H7 (cell line): ENCODE results near the gene PASK. TPM values are rescaled to one million over a fixed set of nuclear protein-coding genes. Genes with fewer than 3 reads are reported as not detected.

Experiments used
- DNase-seq: peaks from one replicate; pipeline ENCODE4 v3.0.0; 2012
- H3K27me3 ChIP-seq: 2 replicates; pipeline ENCODE4 v1.6.0; 2011; ENCODE audit warnings: mild to moderate bottlenecking, low read length; ENCODE audit not compliant: control insufficient read depth, insufficient read depth
- H3K36me3 ChIP-seq: replicated peaks from 2 replicates; pipeline ENCODE4 v1.5.1; 2011; ENCODE audit warnings: low read length; ENCODE audit not compliant: control insufficient read depth, insufficient read depth
- H3K4me3 ChIP-seq: 2 replicates; pipeline ENCODE4 v1.5.1; 2011; ENCODE audit warnings: low read depth, mild to moderate bottlenecking, control low read depth, low read length, moderate library complexity; ENCODE audit not compliant: insufficient read depth
- total RNA-seq: library from RNA; depleted of rRNA; stranded (reverse); fragments of >200 nt; shearing (Covaris generic); gene quantifications from 2 replicates; pipeline ENCODE4 v1.2.3, GENCODE V29; 2014

The PASK gene
- total RNA-seq, 1 experiment from 2014 or later = 20.6 TPM

DNA sequence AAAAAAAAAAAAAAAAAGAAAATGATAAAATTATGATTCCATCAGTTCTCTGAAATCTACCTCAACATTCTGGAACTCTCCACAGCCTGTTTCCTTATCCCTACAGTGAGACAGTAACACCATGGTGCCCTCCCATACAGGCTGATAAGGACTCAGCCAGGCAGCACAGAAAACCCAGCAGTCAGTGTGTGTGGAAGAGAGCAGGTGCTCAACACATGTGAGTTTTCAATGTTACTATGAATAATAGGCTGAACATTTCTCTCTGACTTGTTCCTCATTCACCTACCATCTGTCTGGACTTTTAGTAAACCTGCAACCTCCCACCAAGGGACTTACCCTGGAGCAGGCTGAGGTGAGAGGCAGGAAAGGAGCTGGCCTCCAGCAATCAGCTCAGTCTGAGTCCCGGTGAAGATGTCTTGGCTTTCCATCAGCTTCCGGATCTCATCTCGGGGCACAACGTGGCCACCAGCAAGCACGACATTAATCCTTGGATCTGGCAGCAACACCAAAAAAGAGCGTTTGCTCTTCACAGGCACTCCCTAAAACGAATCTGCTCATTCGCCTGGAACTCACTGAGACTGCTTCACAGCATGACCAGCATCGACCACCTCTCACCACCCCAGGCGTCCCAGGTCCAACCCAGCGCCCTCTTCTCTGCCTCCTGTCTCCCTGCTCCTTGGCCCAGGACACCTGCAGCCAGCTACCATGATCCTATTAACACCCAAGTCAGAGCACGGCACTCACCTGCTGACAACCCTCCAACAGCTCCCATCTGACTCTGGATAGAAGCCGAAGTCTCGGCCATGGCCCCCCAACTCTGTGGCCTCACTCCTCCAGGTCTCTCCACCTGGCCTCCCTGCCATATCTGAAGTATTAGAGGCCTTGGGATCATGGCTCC, 16.5 kb downstream of the PASK start:
- Histone ChIP-seq H3K36me3 (peaks cover 8% of the 10 kb centered on the region), H3K27me3 (no peaks in the 10 kb centered on the region), H3K4me3 (no peak overlapping the region)
- no peak for DNase-seq

DNA sequence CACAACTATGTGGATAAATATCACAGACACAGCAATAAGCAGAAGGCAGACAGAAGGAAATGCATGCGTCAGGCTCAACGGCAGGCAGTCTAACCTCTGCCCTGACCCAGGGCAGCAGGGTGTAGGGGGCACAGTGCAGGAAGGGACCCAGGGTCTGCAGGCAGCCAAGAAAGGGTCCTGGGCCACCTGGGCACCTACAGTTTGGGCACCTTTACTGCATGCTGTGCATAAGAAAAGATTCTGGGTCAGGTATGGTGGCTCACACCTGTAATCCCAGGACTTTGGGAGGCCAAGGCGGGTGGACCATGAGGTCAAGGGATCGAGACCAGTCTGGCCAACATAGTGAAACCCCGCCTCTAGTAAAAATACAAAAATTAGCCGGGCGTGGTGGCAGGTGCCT, 17.7 kb downstream of the PASK start:
- no peak for DNase-seq
- H3K27me3 ChIP-seq = no peaks in the 10 kb centered on the region

DNA sequence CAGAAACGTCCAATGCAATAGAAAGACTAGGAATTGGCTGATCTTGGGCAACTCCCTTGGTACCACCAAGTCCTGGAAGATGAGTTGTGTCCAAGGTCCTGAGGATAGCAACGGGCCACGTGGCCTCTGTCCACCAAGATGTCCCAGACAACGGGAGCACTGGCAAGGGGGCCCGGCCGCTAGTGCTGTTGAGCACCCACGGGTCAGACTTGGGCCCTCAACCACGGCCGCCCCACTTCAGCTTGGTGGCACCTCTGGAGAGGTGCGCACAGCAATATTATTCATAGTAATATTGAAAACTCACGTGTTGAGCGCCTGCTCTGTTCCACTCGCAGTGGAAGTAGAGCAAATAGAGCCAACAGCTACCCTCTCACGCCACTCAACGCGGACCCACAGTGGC, 19.0 kb downstream of the PASK start:
- Histone ChIP-seq H3K4me3 (no peak overlapping the region), H3K36me3 (peaks cover 10% of the 10 kb centered on the region), H3K27me3 (no peaks in the 10 kb centered on the region)
- DNase-seq = no peak

More for the DNA sequence above, 17.7 kb downstream of the PASK start:
- Histone ChIP-seq H3K36me3 (peaks cover 8% of the 10 kb centered on the region), H3K4me3 (no peak overlapping the region)

DNA sequence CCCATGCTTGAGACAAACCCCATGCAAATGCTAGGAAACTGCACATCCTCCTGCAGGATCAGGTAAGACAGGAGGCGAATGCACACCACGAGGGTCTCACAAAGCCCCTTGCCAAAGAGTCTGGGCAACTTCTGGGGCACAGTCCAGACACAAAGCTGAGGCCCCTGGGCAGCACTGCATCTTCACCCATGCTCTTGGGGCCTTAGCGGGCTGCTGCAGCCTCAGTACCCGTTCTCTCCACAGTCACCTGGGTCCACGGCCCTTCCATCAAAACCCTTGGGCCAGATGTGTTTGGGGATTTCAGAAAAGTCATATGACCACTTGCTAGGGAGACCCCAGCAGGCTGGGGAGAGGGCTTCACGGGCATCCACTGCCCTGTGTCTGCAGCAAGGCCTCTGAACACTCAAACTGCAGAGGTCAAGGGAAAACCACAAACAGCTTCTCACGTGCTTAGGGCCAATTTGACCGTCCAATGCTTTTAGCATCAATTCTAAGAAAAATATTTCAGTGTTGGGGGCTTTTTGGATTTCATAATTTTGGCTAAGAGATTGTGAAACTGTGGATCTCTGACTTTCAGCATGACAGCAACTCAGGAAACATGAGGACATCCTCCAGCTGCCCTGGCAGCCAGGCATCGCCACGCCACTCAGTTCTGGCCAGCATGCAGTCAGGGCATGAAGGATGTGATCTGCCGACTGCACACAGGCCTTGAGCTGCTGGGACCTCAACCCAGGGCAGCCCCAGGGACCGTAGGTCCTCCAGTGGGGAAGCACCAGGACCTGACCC, 20.0 kb downstream of the PASK start:
- Histone ChIP-seq H3K4me3 (no peak overlapping the region), H3K27me3 (no peaks in the 10 kb centered on the region), H3K36me3 (peaks cover 10% of the 10 kb centered on the region)
- DNase-seq = no peak

DNA sequence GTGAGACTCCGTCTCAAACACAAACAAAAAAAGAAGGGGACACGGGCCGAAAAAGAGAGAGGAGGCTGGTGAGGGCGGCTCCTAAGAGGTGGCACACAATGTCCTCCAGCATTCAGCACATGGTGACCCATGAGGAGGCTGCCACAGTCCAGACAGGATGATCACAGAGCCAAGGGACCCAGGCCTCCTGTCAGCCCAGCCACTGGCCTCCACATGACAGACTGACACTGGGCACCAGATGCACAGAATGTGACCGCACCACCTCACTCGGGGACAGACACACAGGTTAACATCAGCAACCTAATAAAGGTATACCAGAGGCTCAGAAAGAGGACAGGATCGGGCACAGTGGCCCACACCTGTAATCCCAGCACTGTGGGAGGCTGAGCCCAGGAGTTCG, 21.0 kb downstream of the PASK start:
- DNase-seq = no peak
- peaks cover 12% of the 10 kb centered on the region for H3K36me3 ChIP-seq
- no peaks in the 10 kb centered on the region for H3K27me3 ChIP-seq
- no peak overlapping the region for H3K4me3 ChIP-seq

DNA sequence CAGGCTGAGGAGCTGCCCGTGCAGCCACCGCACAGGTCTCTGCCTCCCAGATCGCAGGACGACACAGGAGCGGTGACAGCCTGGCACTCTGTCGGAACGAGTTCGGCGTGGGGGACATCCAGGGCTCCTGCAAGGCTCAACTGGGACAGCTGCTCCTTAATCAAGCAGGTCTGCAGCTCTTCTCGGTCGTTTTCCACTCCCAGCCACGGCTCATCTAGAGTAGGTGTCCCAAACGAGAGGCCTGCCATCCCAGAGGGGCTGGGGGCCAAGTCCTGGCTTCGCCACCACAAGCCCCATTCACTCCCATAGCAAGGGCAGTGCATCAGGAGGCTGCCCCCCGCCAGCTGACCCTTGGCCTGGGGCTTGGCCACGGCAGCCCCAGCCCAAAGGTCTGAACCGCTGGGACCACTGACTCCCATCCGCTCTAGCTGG, 22.5 kb downstream of the PASK start:
- H3K36me3 ChIP-seq = peaks cover 12% of the 10 kb centered on the region
- DNase-seq = no peak
- H3K27me3 ChIP-seq = no peaks in the 10 kb centered on the region
- no peak overlapping the region for H3K4me3 ChIP-seq

DNA sequence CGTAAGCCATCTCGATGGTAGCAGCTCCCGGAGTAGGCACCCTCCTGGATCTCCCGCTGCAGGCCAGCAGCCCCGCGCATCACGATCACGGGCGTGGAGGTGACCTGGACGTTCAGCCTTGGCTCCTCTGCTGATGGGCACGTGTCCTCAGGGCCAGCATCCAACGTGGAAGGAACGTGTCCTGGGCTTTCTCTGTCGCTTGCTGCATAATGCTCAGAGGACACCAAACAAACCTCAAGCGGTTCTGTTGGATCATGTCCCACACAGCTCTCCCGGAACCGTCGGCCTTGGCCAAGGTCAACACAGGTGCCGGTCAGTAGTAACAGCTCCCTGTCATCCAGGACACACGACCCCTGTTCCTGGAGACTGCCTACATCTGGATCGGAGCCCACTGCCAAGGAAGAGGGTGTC, 23.1 kb downstream of the PASK start:
- Histone ChIP-seq H3K27me3 (no peaks in the 10 kb centered on the region), H3K4me3 (no peak overlapping the region), H3K36me3 (peaks cover 12% of the 10 kb centered on the region)
- no peak for DNase-seq

DNA sequence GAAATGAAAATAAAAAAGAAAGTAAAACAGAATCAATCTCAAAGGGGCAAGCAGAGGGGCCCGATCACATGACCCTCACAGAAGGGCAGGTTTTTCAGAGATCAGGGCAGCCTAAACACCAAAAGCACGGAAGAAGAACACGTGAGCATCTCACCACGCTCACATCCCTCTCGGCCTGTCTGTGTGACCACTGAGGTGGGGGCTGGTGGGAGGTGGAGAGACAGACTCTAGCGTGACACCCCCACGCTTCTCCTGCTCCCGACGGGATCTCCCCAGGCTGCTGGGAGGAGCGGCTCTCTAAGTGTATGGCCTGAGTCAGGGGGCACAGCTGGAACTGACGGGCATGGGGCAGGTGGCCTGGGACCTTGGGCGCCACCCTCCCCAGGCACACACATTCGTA, 23.6 kb downstream of the PASK start:
- no peak for DNase-seq
- Histone ChIP-seq H3K4me3 (no peak overlapping the region), H3K36me3 (peaks cover 11% of the 10 kb centered on the region), H3K27me3 (no peaks in the 10 kb centered on the region)

DNA sequence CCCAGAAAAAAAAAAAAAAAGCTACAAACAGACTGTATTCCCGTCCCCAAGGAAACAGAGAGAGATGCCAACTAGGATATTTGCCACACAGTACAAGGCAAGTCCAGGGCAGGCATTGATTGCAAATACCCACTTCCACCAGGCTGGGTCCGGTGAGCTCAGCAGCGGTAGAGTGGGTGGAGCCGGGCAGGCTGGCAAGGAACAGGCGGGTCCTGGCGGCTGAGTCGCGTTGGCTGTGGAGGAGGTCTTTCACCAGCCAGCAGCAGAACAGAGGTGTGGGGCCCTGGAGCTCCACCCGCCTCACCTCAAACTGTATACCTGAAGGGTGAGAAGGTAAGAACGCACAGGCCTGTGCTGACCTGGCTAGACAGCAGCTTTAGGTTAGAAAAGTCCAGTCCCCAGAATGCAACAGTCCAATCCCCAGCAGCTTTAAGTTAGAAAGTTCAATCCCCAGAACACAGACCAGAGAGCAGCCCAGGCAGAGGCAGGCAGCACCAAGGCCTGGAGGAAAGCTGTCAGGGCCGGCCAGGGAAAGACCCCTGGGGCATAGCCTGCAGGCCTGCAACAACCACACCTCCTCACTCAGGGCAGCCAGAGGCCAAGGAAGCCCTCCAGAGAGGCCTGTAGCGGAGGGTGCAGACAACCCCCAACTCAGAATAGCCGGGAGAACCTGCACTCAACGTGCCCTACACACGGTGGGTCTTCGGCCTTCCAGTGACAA, 25.3 kb downstream of the PASK start:
- DNase-seq = no peak
- Histone ChIP-seq H3K4me3 (no peak overlapping the region), H3K36me3 (peaks cover 11% of the 10 kb centered on the region), H3K27me3 (no peaks in the 10 kb centered on the region)

DNA sequence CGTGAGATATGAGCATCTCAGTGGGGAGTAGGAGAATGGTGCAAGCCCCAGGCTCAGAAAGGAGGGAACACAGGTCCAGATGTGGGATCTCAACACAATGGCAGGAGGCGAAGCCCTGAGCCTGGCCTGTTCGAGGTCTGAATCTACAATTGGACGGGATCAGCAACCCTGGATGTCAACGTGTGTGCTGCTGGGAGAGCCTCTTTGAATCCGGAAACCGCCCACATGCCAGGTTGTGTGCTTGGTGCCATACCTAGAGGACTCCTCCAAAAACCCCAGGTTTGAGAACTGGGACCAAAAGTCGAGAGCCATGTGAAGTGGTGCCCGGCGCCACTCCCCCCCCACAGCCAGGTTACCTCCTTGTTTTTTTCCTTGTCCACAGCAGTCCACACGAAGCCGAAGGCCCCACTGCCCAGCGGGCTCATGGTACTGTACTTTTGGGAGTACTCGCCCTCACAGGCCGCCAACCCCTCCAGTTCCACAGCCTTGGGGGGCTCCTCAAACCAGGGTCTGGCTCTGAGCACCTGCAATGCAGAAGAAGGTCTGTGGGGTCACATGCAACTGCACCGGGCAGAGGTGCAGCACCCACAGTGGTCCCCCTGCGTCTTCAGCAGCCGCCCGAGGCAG, 26.8 kb downstream of the PASK start:
- Histone ChIP-seq H3K4me3 (no peak overlapping the region), H3K36me3 (peaks cover 11% of the 10 kb centered on the region), H3K27me3 (no peaks in the 10 kb centered on the region)
- DNase-seq = no peak

DNA sequence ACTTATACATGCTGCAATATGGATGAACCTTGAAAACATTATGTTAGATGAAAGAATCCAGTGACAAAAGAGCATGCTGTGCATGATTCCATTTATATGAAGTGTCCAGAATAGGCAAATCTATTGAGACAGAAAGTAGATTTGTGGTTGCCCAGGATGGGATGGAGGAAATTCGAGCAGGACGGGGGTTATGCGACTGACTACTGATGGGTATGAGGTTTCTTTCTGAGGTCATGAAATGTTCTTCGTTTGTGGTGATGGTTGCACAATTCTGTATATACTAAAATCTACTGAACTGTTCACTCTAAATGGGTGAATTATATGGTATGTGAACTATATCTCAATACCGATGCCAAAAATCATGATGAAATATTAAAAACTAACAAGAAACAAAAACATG, 28.3 kb downstream of the PASK start:
- Histone ChIP-seq H3K4me3 (no peak overlapping the region), H3K36me3 (peaks cover 6% of the 10 kb centered on the region), H3K27me3 (no peaks in the 10 kb centered on the region)
- DNase-seq = no peak

DNA sequence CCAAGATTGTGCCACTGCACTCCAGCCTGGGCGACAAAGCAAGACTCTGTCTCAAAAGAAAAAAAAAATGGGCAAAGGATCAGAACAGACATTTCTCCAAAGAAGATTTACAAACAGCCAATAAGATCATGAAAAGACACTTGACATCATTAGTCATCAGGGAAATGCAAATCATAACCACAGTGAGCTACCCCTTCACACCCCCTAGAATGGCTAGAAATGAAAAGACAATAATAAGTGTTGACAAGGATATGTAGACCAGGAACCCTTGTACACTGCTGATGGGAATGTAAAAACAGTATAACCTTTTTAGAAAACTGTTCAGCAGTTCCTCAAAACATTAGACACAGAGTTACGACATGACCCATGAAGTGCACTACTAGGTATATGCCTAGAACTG, 28.8 kb downstream of the PASK start:
- no peak overlapping the region for H3K4me3 ChIP-seq
- peaks cover 6% of the 10 kb centered on the region for H3K36me3 ChIP-seq
- H3K27me3 ChIP-seq = no peaks in the 10 kb centered on the region
- DNase-seq = no peak

DNA sequence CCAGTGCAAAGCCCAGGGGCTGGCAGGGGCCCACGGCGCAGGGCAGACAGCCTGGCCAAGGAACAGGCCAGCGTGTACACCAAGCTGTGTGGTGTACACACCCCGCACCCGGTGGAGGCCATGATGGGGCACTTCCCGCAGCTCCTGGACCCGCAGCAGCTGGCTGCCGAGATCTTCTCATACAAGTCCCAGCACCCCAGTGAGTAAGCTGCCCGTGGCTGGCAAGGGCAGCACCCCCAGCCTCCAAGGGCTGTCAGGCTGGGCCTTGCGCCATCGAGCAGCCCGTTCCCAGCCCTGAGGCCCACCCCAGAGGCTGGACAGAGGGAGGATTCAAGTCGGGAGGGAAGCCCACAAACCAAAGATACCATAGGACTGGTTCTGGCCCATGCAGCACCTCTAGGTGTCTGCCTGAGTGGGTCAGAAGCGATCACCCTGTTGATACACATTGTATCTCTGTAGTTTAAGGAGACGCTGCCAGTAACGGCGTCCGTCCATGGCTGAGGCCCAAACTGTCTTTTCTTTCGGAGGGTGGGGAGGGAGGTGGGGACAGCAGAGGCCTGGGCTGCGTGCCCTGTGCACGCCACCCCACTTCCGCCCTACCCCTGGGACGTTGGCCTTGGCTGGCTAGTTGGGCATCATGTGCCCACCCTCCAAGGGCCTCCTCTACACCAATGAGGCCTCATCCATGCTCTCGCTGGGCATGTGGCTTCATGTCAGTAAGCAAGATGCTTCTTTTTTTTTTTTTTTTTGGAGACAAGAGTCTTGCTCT, 30.4 kb downstream of the PASK start:
- Histone ChIP-seq H3K4me3 (no peak overlapping the region), H3K27me3 (no peaks in the 10 kb centered on the region), H3K36me3 (peaks cover 3% of the 10 kb centered on the region)
- DNase-seq = peak; percentile 47
